Keratinocyte (primary cell): Measurements from ENCODE around the gene NDUFA13. TPM values are rescaled to one million over a fixed set of nuclear protein-coding genes. Genes with fewer than 3 reads are reported as not detected.

ENCODE experiments used
- DNase-seq: peaks from one replicate; pipeline ENCODE4 v3.0.0-alpha.2; 2011; ENCODE audit warnings: low read depth, missing footprints, low spot score
- FAIRE-seq: peaks from 2 replicates; lab custom pipeline; 2011; peaks lifted over from hg19 to GRCh38; lab: Jason Lieb, UNC
- H2AFZ ChIP-seq: 2 replicates; pipeline ENCODE4 v1.6.0; 2012; ENCODE audit warnings: low read length, control low read depth, inconsistent platforms; ENCODE audit not compliant: control insufficient read depth
- H3K27ac ChIP-seq: 2 replicates; pipeline ENCODE4 v1.5.1; 2011; ENCODE audit warnings: low read length; ENCODE audit not compliant: control insufficient read depth, insufficient read depth
- H3K27me3 ChIP-seq: 3 replicates; pipeline ENCODE4 v1.6.0; 2011; ENCODE audit warnings: low read length; ENCODE audit not compliant: control insufficient read depth, insufficient read depth; ENCODE audit errors: extremely low read depth
- H3K36me3 ChIP-seq, 2 experiments: 2 replicates in 1 of 2; 3 replicates in 1 of 2; pipeline ENCODE4 v1.5.1; 2011; ENCODE audit warnings: low read length in 2 of 2, mild to moderate bottlenecking in 1 of 2; ENCODE audit not compliant: control insufficient read depth in 2 of 2, insufficient read depth in 2 of 2; ENCODE audit errors: extremely low read depth in 1 of 2
- H3K4me1 ChIP-seq: 3 replicates; pipeline ENCODE4 v1.5.1; 2011; ENCODE audit warnings: low read length; ENCODE audit not compliant: control insufficient read depth, insufficient read depth; ENCODE audit errors: extremely low read depth
- H3K4me2 ChIP-seq: 3 replicates; pipeline ENCODE4 v1.6.0; 2011; ENCODE audit warnings: low read depth, low read length; ENCODE audit not compliant: control insufficient read depth, insufficient read depth; ENCODE audit errors: extremely low read depth
- H3K4me3 ChIP-seq, 3 experiments: fragments of 200-600 bp in 1 of 3; sonication (generic) in 1 of 3; 2 replicates in 2 of 3; 3 replicates in 1 of 3; pipeline ENCODE4 v1.5.1; 2011 to 2016; ENCODE audit warnings: low read length in 3 of 3, mild to moderate bottlenecking in 3 of 3, control low read depth in 2 of 3, inconsistent platforms in 1 of 3, low read depth in 1 of 3, mixed read lengths in 1 of 3, mixed run types in 1 of 3, moderate library complexity in 1 of 3; ENCODE audit not compliant: control insufficient read depth in 2 of 3, insufficient read depth in 2 of 3; ENCODE audit errors: extremely low read depth in 1 of 3
- H3K79me2 ChIP-seq: 2 replicates; pipeline ENCODE4 v1.6.0; 2012; ENCODE audit warnings: low read length; ENCODE audit not compliant: control insufficient read depth, insufficient read depth
- H3K9ac ChIP-seq: 3 replicates; pipeline ENCODE4 v1.6.0; 2011; ENCODE audit warnings: low read length; ENCODE audit not compliant: control insufficient read depth, insufficient read depth; ENCODE audit errors: extremely low read depth
- H3K9me1 ChIP-seq: 3 replicates; pipeline ENCODE4 v1.6.0; 2011; ENCODE audit warnings: low read length; ENCODE audit not compliant: control insufficient read depth, insufficient read depth; ENCODE audit errors: extremely low read depth
- H3K9me3 ChIP-seq: 2 replicates; pipeline ENCODE4 v1.5.1; 2012; ENCODE audit warnings: low read depth, low read length; ENCODE audit not compliant: control insufficient read depth
- H4K20me1 ChIP-seq: 3 replicates; pipeline ENCODE4 v1.6.0; 2011; ENCODE audit warnings: low read length; ENCODE audit not compliant: control insufficient read depth, insufficient read depth; ENCODE audit errors: extremely low read depth
- CTCF ChIP-seq, 3 experiments: IDR thresholded peaks in 1 of 3; conservative IDR thresholded peaks in 1 of 3; optimal IDR thresholded peaks in 1 of 3; 2 replicates in 2 of 3; 3 replicates in 1 of 3; pipeline versions ENCODE3 to v1.5.1; 2011; ENCODE audit warnings: low read length in 3 of 3, mild to moderate bottlenecking in 3 of 3, moderate library complexity in 2 of 3, control low read depth in 1 of 3, inconsistent platforms in 1 of 3; ENCODE audit not compliant: insufficient read depth in 2 of 3; ENCODE audit errors: extremely low read depth in 1 of 3
- EZH2 ChIP-seq: IDR thresholded peaks from one replicate; pipeline ENCODE4 v1.6.1; 2012; ENCODE audit warnings: inconsistent platforms, mild to moderate bottlenecking, low read length, moderate library complexity
- dilution Hi-C: fragments of 300-500 bp; cut with MboI; formaldehyde crosslinking; loops from one replicate; pipeline ENCODE4 v1.7.0; 2020; ENCODE audit warnings: low sequenced_read_pairs; ENCODE audit not compliant: extremely low pct_ligation_motif_present
- polyA plus RNA-seq, 5 experiments: library from polyadenylated mRNA; depleted of rRNA in 3 of 5; stranded (reverse) in 3 of 5; stranded (forward) in 1 of 5; unstranded in 1 of 5; fragments of >200 nt; gene quantifications; 1 replicate in 1 of 5; 2 replicates in 3 of 5; 3 replicates in 1 of 5; pipeline versions ENCODE4 v1.2.1 to v1.2.3, GENCODE V29; 2011 to 2012; ENCODE audit warnings: missing spikeins in 2 of 5, low read depth in 1 of 5, low replicate concordance in 1 of 5

NDUFA13 gene
- polyA plus RNA-seq, 1 donor (not counting 4 experiments of a cell fraction or from before 2014, with no cell fraction given), result 343 TPM

- H3K79me2 ChIP-seq, result peaks cover 38% of the 10 kb centered on the region
- H4K20me1 ChIP-seq, result no peaks in the 10 kb centered on the region
- H3K27me3 ChIP-seq, result no peaks in the 10 kb centered on the region
- FAIRE-seq, result no peak
- no peak overlapping the region for H3K9ac ChIP-seq
- H3K9me1 ChIP-seq, result no peaks in the 10 kb centered on the region
- H3K9me3 ChIP-seq, result no peaks in the 10 kb centered on the region
- H3K4me2 ChIP-seq, result no peak overlapping the region
- no peak for DNase-seq
- peaks cover 40 to 51% of the 10 kb centered on the region in 2 experiments for H3K36me3 ChIP-seq
- TF ChIP-seq CTCF (optimal IDR thresholded peaks at IDR 0.05 in 1 of 3, IDR thresholded peaks at IDR 0.05 in 1 of 3, conservative IDR thresholded peaks at IDR 0.05 in 1 of 3; ENCODE audit: extremely low read depth in 1 of 3, insufficient read depth in 2 of 3, low read length in 3 of 3) (no peak), EZH2 (no peak)
- H3K27ac ChIP-seq, result no peak overlapping the region
- dilution Hi-C loops, result no loop called here
- no peak overlapping the region for H2AFZ ChIP-seq
- no peaks in the 10 kb centered on the region for H3K4me1 ChIP-seq
- H3K4me3 ChIP-seq, result no peak overlapping the region
These were observed 20.1 kb upstream of the NDUFA13 start for GRCh38 chr19:19495614-19496603.

GRCh38 chr19:19498255-19498991 is 17.6 kb upstream of the NDUFA13 start:
- no peak overlapping the region for H3K9ac ChIP-seq
- no peaks in the 10 kb centered on the region for H4K20me1 ChIP-seq
- dilution Hi-C loops, result no loop called here
- no peak for DNase-seq
- FAIRE-seq, result no peak
- no peak overlapping the region for H3K4me2 ChIP-seq
- H2AFZ ChIP-seq, result no peak overlapping the region
- no peaks in the 10 kb centered on the region for H3K9me1 ChIP-seq
- peaks cover 20% of the 10 kb centered on the region for H3K79me2 ChIP-seq
- H3K27ac ChIP-seq, result no peak overlapping the region
- no peaks in the 10 kb centered on the region for H3K9me3 ChIP-seq
- no peaks in the 10 kb centered on the region for H3K4me1 ChIP-seq
- peaks cover 43 to 45% of the 10 kb centered on the region in 2 experiments for H3K36me3 ChIP-seq
- no peak overlapping the region for H3K4me3 ChIP-seq
- H3K27me3 ChIP-seq, result no peaks in the 10 kb centered on the region
- TF ChIP-seq EZH2 (no peak), CTCF (optimal IDR thresholded peaks at IDR 0.05 in 1 of 3, IDR thresholded peaks at IDR 0.05 in 1 of 3, conservative IDR thresholded peaks at IDR 0.05 in 1 of 3; ENCODE audit: extremely low read depth in 1 of 3, insufficient read depth in 2 of 3, low read length in 3 of 3) (no peak)
